Activated T-cell treated with anti-CD3 and anti-CD28 coated beads for 4 hours (primary cell): Measurements from ENCODE around the gene SERPINA10.
"Not testable (repeated sequence)": the region's sequence is repeated elsewhere in the genome, so short reads cannot be mapped to it uniquely, and the experiment has no call there.

Source experiments
- DNase-seq: peaks from one replicate; pipeline ENCODE4 v3.0.0-alpha.2; 2020

Gene SERPINA10

GRCh38 chr14:94278731-94279130, 14.3 kb downstream of the SERPINA10 start:
- no peak for DNase-seq

GRCh38 chr14:94276898-94277561, 16.0 kb downstream of the SERPINA10 start:
- DNase-seq, result not testable (repeated sequence)

- no peak for DNase-seq
These were observed 23.9 kb downstream of the SERPINA10 start for GRCh38 chr14:94269156-94269555.

GRCh38 chr14:94268582-94268981, 24.5 kb downstream of the SERPINA10 start:
- DNase-seq, result not testable (repeated sequence)

GRCh38 chr14:94267352-94267751, 25.7 kb downstream of the SERPINA10 start:
- DNase-seq, result no peak

GRCh38 chr14:94264195-94264594, 28.9 kb downstream of the SERPINA10 start:
- not testable (repeated sequence) for DNase-seq

- no peak for DNase-seq
These were observed 48.9 kb downstream of the SERPINA10 start for GRCh38 chr14:94244182-94244581.

- no peak for DNase-seq
These were observed 53.7 kb downstream of the SERPINA10 start for GRCh38 chr14:94239406-94239805.

- no peak for DNase-seq
These were observed 55.1 kb downstream of the SERPINA10 start for GRCh38 chr14:94237983-94238382.

- DNase-seq, result no peak
These were observed 56.0 kb downstream of the SERPINA10 start for GRCh38 chr14:94237046-94237445.
